Measurements from ENCODE around the gene LIX1L. TPM values are rescaled to one million over a fixed set of nuclear protein-coding genes. Genes with fewer than 3 reads are reported as not detected.
A peak's percentile ranks its signal among the peaks of the same experiment; 100 is the strongest.

LIX1L gene
- total and polyA plus RNA-seq, 2 of the 13 experiments (the other 11 are each of a cell fraction or from before 2014, with no cell fraction given) = 8.1 to 24.9 TPM

DNA sequence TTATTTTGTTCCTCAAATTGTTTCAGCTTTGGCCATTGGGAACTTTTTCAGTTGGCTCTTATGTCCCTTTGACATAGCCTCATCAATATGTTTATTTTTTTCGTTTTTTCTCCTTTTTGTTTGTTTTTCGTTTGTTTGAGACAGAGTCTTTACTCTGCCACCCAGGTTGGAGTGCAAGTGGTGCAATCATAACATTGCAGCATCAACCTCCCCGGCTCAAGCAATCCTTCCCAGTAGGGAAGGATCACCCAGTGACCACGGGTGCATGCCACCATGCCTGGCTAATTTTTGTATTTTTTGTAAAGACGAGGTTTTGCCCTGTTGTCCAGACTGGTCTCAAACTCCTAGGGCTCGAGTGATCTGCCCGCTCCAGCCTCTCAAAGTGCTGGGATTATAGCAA is 14.8 kb upstream of the LIX1L start (continued):
- TF ChIP-seq, protein P1, sequence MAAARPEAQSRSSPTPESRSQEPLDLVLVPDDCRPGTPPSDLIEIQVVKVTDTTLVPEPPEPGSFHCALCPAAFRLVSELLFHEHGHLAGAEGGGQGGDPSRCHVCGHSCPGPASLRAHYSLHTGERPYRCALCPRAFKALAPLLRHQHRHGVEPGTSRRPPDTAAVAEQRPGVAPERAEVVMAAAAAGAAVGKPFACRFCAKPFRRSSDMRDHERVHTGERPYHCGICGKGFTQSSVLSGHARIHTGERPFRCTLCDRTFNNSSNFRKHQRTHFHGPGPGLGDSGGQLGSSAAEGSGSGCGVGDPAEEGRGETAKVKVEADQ (CRISPR knock-in tag; IDR thresholded peaks at IDR 0.05; ENCODE audit: borderline replicate concordance) = no peak
- TF ChIP-seq, protein P2, sequence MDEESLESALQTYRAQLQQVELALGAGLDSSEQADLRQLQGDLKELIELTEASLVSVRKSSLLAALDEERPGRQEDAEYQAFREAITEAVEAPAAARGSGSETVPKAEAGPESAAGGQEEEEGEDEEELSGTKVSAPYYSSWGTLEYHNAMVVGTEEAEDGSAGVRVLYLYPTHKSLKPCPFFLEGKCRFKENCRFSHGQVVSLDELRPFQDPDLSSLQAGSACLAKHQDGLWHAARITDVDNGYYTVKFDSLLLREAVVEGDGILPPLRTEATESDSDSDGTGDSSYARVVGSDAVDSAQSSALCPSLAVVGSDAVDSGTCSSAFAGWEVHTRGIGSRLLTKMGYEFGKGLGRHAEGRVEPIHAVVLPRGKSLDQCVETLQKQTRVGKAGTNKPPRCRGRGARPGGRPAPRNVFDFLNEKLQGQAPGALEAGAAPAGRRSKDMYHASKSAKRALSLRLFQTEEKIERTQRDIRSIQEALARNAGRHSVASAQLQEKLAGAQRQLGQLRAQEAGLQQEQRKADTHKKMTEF (CRISPR knock-in tag; IDR thresholded peaks at IDR 0.05) = peak; percentile 38; the same call in 1 of the 2 replicates
- TF ChIP-seq ELF4 (CRISPR knock-in tag; IDR thresholded peaks at IDR 0.05; ENCODE audit: borderline replicate concordance) (no peak), ZNF564 (CRISPR knock-in tag; IDR thresholded peaks at IDR 0.05) (no peak), RCOR2 (CRISPR knock-in tag; IDR thresholded peaks at IDR 0.05) (peak; percentile 53; the same call in 1 of the 2 replicates), RFX3 (CRISPR knock-in tag; IDR thresholded peaks at IDR 0.05) (no peak), NFATC3 (CRISPR knock-in tag; IDR thresholded peaks at IDR 0.05) (no peak), ZNF33B (CRISPR knock-in tag; IDR thresholded peaks at IDR 0.05) (no peak), RXRB (CRISPR knock-in tag; IDR thresholded peaks at IDR 0.05; ENCODE audit: borderline replicate concordance) (peak; percentile 62), FOSL2 (CRISPR knock-in tag; IDR thresholded peaks at IDR 0.05) (peak; percentile 53; the same call in 1 of the 2 replicates), ZNF749 (CRISPR knock-in tag; IDR thresholded peaks at IDR 0.05; ENCODE audit: borderline replicate concordance) (no peak)
- TF ChIP-seq, protein P3, sequence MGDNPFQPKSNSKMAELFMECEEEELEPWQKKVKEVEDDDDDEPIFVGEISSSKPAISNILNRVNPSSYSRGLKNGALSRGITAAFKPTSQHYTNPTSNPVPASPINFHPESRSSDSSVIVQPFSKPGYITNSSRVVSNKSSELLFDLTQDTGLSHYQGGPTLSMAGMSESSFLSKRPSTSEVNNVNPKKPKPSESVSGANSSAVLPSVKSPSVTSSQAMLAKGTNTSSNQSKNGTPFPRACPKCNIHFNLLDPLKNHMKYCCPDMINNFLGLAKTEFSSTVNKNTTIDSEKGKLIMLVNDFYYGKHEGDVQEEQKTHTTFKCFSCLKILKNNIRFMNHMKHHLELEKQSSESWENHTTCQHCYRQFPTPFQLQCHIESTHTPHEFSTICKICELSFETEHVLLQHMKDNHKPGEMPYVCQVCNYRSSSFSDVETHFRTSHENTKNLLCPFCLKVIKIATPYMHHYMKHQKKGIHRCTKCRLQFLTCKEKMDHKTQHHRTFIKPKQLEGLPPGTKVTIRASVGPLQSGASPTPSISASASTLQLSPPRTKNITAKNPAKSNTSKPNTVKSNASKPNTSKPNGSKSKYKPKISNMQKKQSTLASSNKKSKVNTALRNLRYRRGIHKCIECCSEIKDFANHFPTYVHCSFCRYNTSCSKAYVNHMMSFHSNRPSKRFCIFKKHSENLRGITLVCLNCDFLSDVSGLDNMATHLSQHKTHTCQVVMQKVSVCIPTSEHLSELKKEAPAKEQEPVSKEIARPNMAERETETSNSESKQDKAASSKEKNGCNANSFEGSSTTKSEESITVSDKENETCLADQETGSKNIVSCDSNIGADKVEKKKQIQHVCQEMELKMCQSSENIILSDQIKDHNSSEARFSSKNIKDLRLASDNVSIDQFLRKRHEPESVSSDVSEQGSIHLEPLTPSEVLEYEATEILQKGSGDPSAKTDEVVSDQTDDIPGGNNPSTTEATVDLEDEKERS (CRISPR knock-in tag; IDR thresholded peaks at IDR 0.05) = no peak
- TF ChIP-seq, protein P4, sequence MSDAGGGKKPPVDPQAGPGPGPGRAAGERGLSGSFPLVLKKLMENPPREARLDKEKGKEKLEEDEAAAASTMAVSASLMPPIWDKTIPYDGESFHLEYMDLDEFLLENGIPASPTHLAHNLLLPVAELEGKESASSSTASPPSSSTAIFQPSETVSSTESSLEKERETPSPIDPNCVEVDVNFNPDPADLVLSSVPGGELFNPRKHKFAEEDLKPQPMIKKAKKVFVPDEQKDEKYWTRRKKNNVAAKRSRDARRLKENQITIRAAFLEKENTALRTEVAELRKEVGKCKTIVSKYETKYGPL (CRISPR knock-in tag; IDR thresholded peaks at IDR 0.05) = no peak
- TF ChIP-seq, protein P5, sequence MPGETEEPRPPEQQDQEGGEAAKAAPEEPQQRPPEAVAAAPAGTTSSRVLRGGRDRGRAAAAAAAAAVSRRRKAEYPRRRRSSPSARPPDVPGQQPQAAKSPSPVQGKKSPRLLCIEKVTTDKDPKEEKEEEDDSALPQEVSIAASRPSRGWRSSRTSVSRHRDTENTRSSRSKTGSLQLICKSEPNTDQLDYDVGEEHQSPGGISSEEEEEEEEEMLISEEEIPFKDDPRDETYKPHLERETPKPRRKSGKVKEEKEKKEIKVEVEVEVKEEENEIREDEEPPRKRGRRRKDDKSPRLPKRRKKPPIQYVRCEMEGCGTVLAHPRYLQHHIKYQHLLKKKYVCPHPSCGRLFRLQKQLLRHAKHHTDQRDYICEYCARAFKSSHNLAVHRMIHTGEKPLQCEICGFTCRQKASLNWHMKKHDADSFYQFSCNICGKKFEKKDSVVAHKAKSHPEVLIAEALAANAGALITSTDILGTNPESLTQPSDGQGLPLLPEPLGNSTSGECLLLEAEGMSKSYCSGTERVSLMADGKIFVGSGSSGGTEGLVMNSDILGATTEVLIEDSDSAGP (CRISPR knock-in tag; IDR thresholded peaks at IDR 0.05; ENCODE audit: borderline replicate concordance) = no peak

Measured in HepG2 (cell line).